ENCODE data around the gene CCDC187.

The CCDC187 gene

GRCh38 chr9:136293476-136294077 is 10.3 kb downstream of the CCDC187 start:
- no peak overlapping the region for H3K4me3 ChIP-seq (replicated peaks; ENCODE audit: low read depth, low read length)
- DNase-seq (ENCODE audit: extremely low read depth, low read depth) = no peak
- TF ChIP-seq CTCF (IDR thresholded peaks at IDR 0.05; ENCODE audit: low read depth, low read length, missing control alignments) = no peak

- H3K4me3 ChIP-seq (replicated peaks; ENCODE audit: low read depth, low read length) = no peak overlapping the region
- TF ChIP-seq CTCF (IDR thresholded peaks at IDR 0.05; ENCODE audit: low read depth, low read length, missing control alignments) = no peak
- no peak for DNase-seq (ENCODE audit: extremely low read depth, low read depth)
Measured at GRCh38 chr9:136292591-136293448, 11.1 kb downstream of the CCDC187 start.

GRCh38 chr9:136292026-136292538 is 11.8 kb downstream of the CCDC187 start:
- TF ChIP-seq CTCF (IDR thresholded peaks at IDR 0.05; ENCODE audit: low read depth, low read length, missing control alignments) = no peak
- no peak overlapping the region for H3K4me3 ChIP-seq (replicated peaks; ENCODE audit: low read depth, low read length)
- no peak for DNase-seq (ENCODE audit: extremely low read depth, low read depth)

- no peak for TF ChIP-seq CTCF (IDR thresholded peaks at IDR 0.05; ENCODE audit: low read depth, low read length, missing control alignments)
- no peak for DNase-seq (ENCODE audit: extremely low read depth, low read depth)
- H3K4me3 ChIP-seq (replicated peaks; ENCODE audit: low read depth, low read length) = no peak overlapping the region
Measured at GRCh38 chr9:136291306-136292025, 12.4 kb downstream of the CCDC187 start.

- no peak for TF ChIP-seq CTCF (IDR thresholded peaks at IDR 0.05; ENCODE audit: low read depth, low read length, missing control alignments)
Measured at GRCh38 chr9:136290508-136291000, 13.3 kb downstream of the CCDC187 start.

GRCh38 chr9:136289651-136290507 is 14.0 kb downstream of the CCDC187 start:
- DNase-seq (ENCODE audit: extremely low read depth, low read depth) = no peak

More at GRCh38 chr9:136290508-136291000, 13.3 kb downstream of the CCDC187 start:
- no peak for DNase-seq (ENCODE audit: extremely low read depth, low read depth)
- no peak overlapping the region for H3K4me3 ChIP-seq (replicated peaks; ENCODE audit: low read depth, low read length)

More at GRCh38 chr9:136289651-136290507, 14.0 kb downstream of the CCDC187 start:
- TF ChIP-seq CTCF (IDR thresholded peaks at IDR 0.05; ENCODE audit: low read depth, low read length, missing control alignments) = no peak
- no peak overlapping the region for H3K4me3 ChIP-seq (replicated peaks; ENCODE audit: low read depth, low read length)

Measured in HFF-Myc (cell line).